Hematopoietic multipotent progenitor cell treated with erythropoietin and hydrocortisone succinate and interleukin-3 and kit ligand, for 15 days (in vitro differentiated cells): ENCODE results near the gene RREB1.
A peak's percentile ranks its signal among the peaks of the same experiment; 100 is the strongest.
"Not testable (repeated sequence)": the region's sequence is repeated elsewhere in the genome, so short reads cannot be mapped to it uniquely, and the experiment has no call there.

Source experiments
- DNase-seq: peaks from one replicate; pipeline ENCODE4 v3.0.0-alpha.2; 2015; ENCODE audit warnings: low spot score

The RREB1 gene

DNA sequence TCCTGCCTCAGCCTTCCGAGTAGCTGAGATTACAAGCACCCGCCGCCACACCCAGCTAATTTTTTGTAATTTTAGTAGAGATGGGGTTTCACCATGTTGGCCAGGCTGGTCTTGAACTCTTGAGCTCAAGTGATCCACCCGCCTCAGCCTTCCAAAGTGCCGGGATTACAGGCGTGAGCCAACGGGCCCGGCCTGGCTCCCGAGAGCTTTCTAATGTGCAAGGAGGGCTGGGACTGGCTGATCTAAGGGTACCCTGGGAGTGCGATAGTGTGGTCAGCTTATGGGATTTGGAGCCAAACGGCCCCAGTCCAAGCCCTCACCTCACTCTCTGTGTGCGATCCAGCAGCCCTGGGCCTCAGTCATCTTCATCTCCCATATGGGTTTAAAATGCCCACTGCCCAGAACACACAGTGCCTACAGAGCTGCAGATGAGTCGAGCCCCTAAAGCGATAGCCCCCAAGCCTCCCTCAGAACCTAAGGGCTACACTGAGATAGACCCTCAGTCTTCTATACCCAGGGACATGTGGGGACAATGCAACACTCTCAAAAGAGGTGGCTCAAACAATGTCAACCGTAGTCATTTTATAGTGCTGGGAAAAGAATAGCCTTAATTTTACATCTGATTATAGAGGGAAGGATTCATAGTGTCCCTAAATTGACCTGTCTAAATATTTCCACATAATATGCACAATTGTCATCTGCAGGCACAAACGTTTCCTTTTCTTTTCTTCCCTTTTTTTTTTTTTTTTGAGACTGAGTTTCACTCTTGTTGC is 155.2 kb downstream of the RREB1 start:
- no peak for DNase-seq

DNA sequence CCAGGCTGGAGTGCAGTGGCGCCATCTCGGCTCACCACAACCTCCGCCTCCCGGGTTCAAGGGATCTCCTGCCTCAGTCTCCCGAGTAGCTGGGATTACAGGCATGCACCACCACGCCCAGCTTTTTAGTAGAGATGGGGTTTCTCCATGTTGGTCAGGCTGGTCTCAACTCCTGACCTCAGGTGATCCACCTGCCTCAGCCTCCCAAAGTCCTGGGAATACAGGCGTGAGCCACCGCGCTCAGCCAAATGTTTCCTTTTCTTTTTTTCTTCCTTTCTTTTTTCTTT is 155.7 kb downstream of the RREB1 start:
- DNase-seq = not testable (repeated sequence)

DNA sequence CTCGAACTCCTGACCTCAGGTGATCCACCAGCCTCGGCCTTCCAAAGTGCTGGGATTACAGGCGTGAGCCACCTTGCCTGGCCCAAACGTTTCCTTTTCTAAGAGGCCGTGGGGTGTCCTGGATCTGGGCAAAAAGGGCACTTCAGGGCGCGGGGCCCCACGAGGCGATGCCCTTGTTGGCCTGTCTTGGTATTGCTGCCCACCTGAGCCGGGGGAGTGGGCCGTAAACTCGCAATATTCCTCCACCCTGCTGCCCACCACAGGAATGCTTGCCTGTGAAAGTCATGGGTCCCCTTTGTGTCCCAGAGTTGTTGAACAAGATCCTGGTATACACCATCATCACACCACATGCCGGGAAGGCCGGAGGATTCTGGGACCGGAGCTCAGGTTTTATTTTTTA is 156.3 kb downstream of the RREB1 start:
- no peak for DNase-seq

- no peak for DNase-seq
These were observed 157.1 kb downstream of the RREB1 start for GRCh38 chr6:7264686-7265384.

DNA sequence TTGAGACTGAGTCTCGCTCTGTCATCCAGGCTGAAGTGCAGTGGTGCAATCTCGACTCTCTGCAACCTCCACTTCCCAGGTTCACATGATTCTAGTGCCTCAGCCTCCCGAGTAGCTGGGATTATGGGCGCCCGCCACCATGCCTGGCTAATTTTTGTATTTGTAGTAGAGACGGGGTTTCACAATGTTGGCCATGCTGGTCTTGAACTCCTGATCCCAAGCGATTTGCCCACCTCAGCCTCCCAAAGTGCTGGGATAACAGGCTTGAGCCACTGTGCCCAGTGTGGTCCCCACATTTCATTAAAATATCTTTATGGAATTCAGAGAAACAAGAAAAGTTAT is 157.6 kb downstream of the RREB1 start:
- DNase-seq = not testable (repeated sequence)

DNA sequence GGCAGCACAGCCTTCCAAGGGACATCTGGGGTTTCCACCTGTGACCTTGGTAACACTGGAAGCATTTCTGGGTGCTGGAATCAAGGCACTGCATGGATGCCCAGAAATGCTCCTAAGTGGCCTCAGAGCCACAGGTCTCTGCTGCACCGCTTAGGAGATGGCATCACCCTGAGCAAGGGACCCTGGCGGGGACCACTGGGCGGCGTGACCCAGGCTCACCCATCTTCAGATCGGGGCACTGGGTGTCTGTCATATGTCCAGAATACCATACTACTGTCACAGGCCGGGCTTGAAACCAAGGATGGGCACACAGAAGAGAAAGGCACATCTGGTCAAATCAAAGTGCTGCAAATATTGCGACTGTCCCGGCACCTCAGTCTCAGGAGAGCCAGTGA is 159.3 kb downstream of the RREB1 start:
- no peak for DNase-seq

DNA sequence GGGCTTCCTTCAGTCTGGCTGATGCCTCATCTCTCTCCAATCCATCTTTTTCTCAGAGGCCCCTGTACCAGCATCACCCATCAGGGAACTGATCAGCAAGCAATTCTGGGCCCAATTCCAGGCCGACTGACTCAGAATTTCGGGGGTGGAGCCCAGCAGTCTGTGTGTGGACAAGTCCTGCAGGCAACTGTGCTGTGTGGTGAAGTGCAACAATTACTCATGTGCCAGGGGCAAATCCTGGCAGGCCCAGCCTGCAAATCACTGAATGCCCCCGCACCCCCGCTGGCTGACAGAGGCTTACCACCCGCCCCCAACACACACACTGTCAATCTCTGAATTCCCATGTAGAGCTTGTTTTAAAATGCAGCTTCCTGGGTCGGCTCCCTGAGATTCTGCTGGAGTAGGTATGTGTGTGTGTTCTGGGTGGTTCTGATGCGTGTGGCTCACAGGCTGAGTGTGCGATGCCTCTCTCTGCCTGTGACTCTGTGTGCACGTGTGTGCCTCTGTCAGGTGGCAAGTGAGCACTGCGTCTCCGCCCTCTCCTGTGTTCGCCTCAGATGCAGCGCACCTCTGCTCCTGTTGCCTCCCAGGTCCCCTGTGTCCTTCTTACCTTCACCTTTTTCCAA is 159.8 kb downstream of the RREB1 start:
- peak; percentile 42 for DNase-seq

DNA sequence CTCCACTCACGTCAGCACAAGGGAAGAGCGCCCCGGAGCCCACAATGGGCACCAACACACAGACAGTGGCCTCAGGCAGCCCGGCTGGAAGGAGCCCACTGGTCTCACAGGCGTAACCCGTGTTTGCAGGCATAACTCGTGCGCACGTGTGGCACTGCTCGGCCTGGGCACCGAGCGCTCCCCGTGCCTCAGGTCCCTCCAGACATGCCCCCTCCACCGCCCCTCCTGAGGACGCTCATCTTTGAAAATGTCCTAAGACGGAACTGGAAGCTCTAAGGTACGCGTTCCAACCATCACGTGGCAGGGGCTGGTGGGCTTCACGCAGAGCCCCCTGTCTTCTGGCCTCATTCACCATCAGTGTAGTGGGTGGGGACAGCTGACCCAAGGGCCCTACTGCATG is 160.6 kb downstream of the RREB1 start:
- DNase-seq = no peak

GRCh38 chr6:7268816-7269555 is 161.2 kb downstream of the RREB1 start:
- DNase-seq = no peak

GRCh38 chr6:7269816-7270215 is 162.1 kb downstream of the RREB1 start:
- no peak for DNase-seq

- DNase-seq = no peak
These were observed 162.8 kb downstream of the RREB1 start for GRCh38 chr6:7270320-7271204.

DNA sequence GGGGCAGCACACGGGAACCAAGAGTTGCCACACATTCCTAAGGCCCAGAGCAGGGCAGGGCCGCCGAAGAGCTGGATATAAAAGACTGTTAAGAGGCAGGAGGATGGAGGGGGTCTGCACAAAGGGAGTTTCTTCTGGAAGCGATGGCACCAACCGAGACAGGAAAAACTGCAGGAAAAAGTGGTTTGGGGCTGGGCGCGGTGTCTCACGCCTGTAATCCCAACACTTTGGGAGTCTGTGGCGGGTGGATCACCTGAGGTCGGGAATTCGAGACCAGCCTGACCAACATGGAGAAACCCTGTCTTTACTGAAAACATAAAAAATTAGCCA is 163.4 kb downstream of the RREB1 start:
- DNase-seq = no peak

GRCh38 chr6:7273709-7274108 is 165.9 kb downstream of the RREB1 start:
- no peak for DNase-seq

DNA sequence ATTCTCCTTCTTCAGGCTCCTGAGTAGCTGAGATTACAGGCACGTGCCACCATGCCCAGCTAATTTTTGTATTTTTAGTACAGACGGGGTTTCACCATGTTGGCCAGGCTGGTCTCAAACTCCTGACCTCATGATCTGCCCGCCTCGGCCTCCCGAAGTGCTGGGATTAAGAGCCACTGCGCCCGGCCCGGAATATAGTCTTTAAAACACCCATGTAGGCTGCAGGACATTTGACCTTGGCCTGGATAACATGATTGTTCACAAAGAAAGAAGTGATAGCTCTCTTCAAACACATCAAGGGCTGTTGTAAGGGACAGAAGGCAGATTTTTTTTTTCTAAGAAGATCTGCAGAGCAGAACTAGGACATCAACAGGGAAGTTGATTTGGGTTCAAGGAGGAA is 166.8 kb downstream of the RREB1 start:
- not testable (repeated sequence) for DNase-seq

DNA sequence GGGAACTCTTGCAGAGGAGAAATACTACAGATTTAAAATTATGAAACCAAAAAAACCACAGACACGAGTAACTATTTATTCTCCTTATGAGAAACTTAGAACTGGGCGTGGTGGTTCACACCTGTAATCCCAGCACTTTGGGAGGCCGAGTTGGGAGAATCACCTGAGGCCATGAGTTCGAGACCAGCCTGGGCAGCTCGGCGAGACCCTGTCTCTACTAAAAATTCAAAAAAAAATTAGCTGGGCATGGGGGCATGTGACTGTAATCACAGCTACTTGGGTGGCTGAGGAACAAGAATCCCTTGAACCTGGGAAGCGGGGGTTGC is 168.4 kb downstream of the RREB1 start:
- DNase-seq = no peak

- DNase-seq = no peak
These were observed 174.5 kb downstream of the RREB1 start for GRCh38 chr6:7282097-7282906.

DNA sequence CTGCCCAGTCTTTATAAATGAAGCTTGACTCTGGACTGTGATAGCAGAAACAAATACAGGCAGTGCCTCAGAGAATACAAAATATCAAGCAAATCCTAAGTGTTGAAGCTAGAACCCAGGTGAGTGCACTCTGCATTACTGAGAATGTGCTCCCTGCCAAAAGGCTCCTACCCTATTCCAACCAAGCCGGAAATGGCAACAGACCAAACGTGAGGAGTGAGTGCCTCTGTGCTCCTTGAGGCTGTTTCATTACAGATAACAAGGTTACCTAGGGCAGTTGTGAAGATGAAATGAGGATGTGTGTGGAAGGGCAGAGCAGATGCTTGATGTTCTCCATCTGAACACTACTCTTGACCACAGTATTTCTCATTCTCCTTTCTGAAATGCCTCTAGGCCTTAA is 175.9 kb downstream of the RREB1 start:
- no peak for DNase-seq

DNA sequence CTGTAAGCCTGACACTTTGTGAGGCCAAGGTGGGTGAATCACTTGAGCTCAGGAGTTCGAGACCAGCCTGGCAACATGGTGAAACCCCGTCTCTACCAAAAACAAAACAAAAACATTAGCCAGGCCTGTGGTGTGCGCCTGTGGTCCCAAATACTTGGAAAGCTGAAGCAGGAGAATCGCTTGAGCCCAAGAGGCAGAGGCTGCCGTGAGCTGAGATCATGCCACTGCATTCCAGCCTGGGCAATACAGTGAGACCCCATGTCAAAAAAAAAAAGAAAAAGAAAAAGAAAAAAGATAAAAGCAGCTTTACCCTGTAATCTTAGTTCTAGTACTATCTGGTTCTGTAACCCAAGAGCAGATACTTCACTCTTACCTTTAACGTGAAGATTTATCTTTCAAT is 177.7 kb downstream of the RREB1 start:
- DNase-seq = no peak

GRCh38 chr6:7290079-7290478 is 182.3 kb downstream of the RREB1 start:
- DNase-seq = no peak

- no peak for DNase-seq
These were observed 185.0 kb downstream of the RREB1 start for GRCh38 chr6:7292596-7293255.

DNA sequence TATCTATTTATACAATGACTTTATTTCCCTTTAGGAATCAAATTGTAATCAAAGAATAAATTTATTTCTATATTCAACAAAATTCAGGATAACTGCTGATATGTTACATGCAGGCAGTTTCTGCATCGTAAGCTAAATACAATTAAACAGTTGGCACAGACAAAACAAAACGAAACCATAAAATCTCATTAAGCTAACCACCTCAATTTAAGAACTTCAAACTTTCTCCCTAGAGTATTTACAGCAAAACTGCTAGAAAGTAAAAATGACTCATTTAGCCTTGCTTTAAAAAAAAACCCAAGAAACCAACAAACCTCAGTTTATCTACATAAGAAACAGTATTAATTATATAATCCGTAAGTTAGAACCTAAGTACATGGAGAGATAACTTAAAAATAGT is 188.2 kb downstream of the RREB1 start:
- DNase-seq = no peak
